SK-N-SH (cell line): ENCODE data around the gene MLLT6.

Experiments
- CTCF ChIP-seq: fragments of 200-600 bp; sonication (generic); IDR thresholded peaks from 2 replicates; pipeline ENCODE4 v1.6.1; 2017; ENCODE audit warnings: antibody characterized with exemption, mild to moderate bottlenecking, moderate library complexity
- EP300 ChIP-seq, 2 experiments: IDR thresholded peaks; 2 replicates each; pipeline versions ENCODE4 v1.4.0 to v1.6.1; 2012; ENCODE audit warnings: borderline replicate concordance in 1 of 2, low read depth in 1 of 2, low read length in 1 of 2
- EZH2phosphoT487 ChIP-seq: fragments of 200-600 bp; sonication (generic); IDR thresholded peaks from 2 replicates; pipeline ENCODE4 v1.6.1; 2017; ENCODE audit warnings: low read depth, mixed run types, mild to moderate bottlenecking, antibody characterized with exemption, moderate library complexity, borderline replicate concordance
- FOXJ3 ChIP-seq: sonication (generic); formaldehyde crosslinking; IDR thresholded peaks from 2 replicates; pipeline ENCODE4 v1.5.1; 2020; ENCODE audit warnings: mild to moderate bottlenecking, missing genetic modification reagents
- FOXM1 ChIP-seq: IDR thresholded peaks from 2 replicates; pipeline ENCODE4 v1.4.0; 2012; ENCODE audit warnings: low read depth, mild to moderate bottlenecking
- GABPA ChIP-seq: IDR thresholded peaks from 2 replicates; pipeline ENCODE4 v1.4.0; 2012; ENCODE audit warnings: low read depth, mild to moderate bottlenecking
- RCOR1 ChIP-seq: fragments of 150-350 bp; IDR thresholded peaks from 2 replicates; pipeline ENCODE4 v1.6.1; 2017; ENCODE audit warnings: antibody characterized with exemption, low read length
- TF ChIP-seq, protein P1 (sequence below): IDR thresholded peaks from 2 replicates; pipeline ENCODE4 v1.6.1; 2012; ENCODE audit warnings: mild to moderate bottlenecking, low read depth, low read length, moderate library complexity

DNA sequence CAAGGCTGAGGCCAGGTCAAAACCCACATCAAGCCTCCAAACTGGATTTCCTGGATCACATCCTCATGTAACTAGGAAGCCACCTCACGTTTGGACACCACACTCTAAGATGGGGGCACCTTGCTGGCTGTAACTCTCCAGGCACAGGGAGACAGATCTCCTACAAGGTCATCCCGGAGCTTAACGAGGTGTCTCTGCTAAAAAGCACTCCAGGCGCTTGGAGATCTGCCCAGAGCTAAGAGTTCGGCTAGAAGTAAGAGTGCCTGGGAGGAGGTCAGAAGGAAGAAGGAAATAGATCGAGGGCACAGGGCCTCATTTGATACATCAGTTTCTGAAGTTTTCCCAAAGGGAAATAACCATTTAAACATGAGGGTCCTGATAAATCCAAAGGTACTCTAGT is 63.3 kb downstream of the MLLT6 start:
- TF ChIP-seq, protein P1, sequence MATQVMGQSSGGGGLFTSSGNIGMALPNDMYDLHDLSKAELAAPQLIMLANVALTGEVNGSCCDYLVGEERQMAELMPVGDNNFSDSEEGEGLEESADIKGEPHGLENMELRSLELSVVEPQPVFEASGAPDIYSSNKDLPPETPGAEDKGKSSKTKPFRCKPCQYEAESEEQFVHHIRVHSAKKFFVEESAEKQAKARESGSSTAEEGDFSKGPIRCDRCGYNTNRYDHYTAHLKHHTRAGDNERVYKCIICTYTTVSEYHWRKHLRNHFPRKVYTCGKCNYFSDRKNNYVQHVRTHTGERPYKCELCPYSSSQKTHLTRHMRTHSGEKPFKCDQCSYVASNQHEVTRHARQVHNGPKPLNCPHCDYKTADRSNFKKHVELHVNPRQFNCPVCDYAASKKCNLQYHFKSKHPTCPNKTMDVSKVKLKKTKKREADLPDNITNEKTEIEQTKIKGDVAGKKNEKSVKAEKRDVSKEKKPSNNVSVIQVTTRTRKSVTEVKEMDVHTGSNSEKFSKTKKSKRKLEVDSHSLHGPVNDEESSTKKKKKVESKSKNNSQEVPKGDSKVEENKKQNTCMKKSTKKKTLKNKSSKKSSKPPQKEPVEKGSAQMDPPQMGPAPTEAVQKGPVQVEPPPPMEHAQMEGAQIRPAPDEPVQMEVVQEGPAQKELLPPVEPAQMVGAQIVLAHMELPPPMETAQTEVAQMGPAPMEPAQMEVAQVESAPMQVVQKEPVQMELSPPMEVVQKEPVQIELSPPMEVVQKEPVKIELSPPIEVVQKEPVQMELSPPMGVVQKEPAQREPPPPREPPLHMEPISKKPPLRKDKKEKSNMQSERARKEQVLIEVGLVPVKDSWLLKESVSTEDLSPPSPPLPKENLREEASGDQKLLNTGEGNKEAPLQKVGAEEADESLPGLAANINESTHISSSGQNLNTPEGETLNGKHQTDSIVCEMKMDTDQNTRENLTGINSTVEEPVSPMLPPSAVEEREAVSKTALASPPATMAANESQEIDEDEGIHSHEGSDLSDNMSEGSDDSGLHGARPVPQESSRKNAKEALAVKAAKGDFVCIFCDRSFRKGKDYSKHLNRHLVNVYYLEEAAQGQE: no peak
- TF ChIP-seq FOXJ3 (CRISPR knock-in tag) (no peak), EZH2phosphoT487 (no peak), EP300 (IDR thresholded peaks at IDR 0.05; ENCODE audit: borderline replicate concordance in 1 of 2, low read depth in 1 of 2, low read length in 1 of 2) (no peak), GABPA (no peak), CTCF (no peak), FOXM1 (no peak), RCOR1 (no peak)
